Caco-2 (cell line): ENCODE measurements around the gene TMEM80. TPM values are rescaled to one million over a fixed set of nuclear protein-coding genes. Genes with fewer than 3 reads are reported as not detected.
"Not testable (repeated sequence)": the region's sequence is repeated elsewhere in the genome, so short reads cannot be mapped to it uniquely, and the experiment has no call there.

Source experiments
- Bru-seq: library from RNA; stranded (reverse); fragments of 400-500 nt; gene quantifications from one replicate; lab custom pipeline; 2021; lab: Mats Ljungman, UMichigan
- BruChase-seq, 2 experiments: library from RNA; stranded (reverse); fragments of 400-500 nt; gene quantifications; one replicate each; lab custom pipeline; 2021; lab: Mats Ljungman, UMichigan
- BruUV-seq: library from RNA; stranded (reverse); fragments of 400-500 nt; replicated peaks from 2 replicates; lab custom pipeline; 2021; lab: Mats Ljungman, UMichigan
- CTCF ChIA-PET: fragments of 300-600 bp; sonication (Branson Sonifier 250); formaldehyde crosslinking; loops from one replicate; lab custom pipeline; 2022; ENCODE audit warnings: antibody characterized with exemption; lab: Charles Lee
- POLR2A ChIA-PET: fragments of 300-600 bp; sonication (Branson Sonifier 250); formaldehyde crosslinking; loops from one replicate; lab custom pipeline; 2022; ENCODE audit warnings: antibody characterized with exemption; lab: Charles Lee
- DNase-seq, 2 experiments: peaks; one replicate each; pipeline versions ENCODE4 v3.0.0 to v3.0.0-alpha.2; 2020 to 2022
- H3K27me3 ChIP-seq: replicated peaks from 2 replicates; pipeline ENCODE4 v1.6.0; 2011; ENCODE audit warnings: low read length; ENCODE audit not compliant: control insufficient read depth, insufficient read depth
- H3K36me3 ChIP-seq: 2 replicates; pipeline ENCODE4 v1.5.1; 2011; ENCODE audit warnings: low read length; ENCODE audit not compliant: control insufficient read depth, insufficient read depth
- H3K4me1 ChIP-seq: fragments of 250-450 bp; sonication (Bioruptor Pico); 2 replicates; pipeline ENCODE4 v1.5.1; 2020; ENCODE audit warnings: mild to moderate bottlenecking
- H3K4me3 ChIP-seq: 2 replicates; pipeline ENCODE4 v1.5.1; 2011; ENCODE audit warnings: low read depth, mild to moderate bottlenecking, control low read depth, low read length
- H3K9me3 ChIP-seq: fragments of 250-450 bp; sonication (Bioruptor Pico); 2 replicates; pipeline ENCODE4 v1.5.1; 2020; ENCODE audit warnings: mild to moderate bottlenecking, moderate library complexity
- H3K27ac Mint-ChIP-seq: one replicate; pipeline ENCODE4 v1.8.0; 2022; ENCODE audit warnings: mixed read lengths; ENCODE audit not compliant: unreplicated experiment
- H3K27me3 Mint-ChIP-seq: one replicate; pipeline ENCODE4 v1.8.0; 2022; ENCODE audit warnings: mixed read lengths; ENCODE audit not compliant: insufficient read depth, unreplicated experiment
- H3K36me3 Mint-ChIP-seq: one replicate; pipeline ENCODE4 v1.8.0; 2022; ENCODE audit warnings: mild to moderate bottlenecking, mixed read lengths; ENCODE audit not compliant: insufficient read depth, unreplicated experiment
- H3K4me1 Mint-ChIP-seq: one replicate; pipeline ENCODE4 v1.8.0; 2022; ENCODE audit warnings: low read depth, mixed read lengths; ENCODE audit not compliant: unreplicated experiment
- H3K4me3 Mint-ChIP-seq: one replicate; pipeline ENCODE4 v1.8.0; 2022; ENCODE audit warnings: mild to moderate bottlenecking, moderate library complexity, mixed read lengths; ENCODE audit not compliant: unreplicated experiment
- H3K9me3 Mint-ChIP-seq: one replicate; pipeline ENCODE4 v1.8.0; 2022; ENCODE audit warnings: mixed read lengths; ENCODE audit not compliant: unreplicated experiment
- CTCF ChIP-seq, 2 experiments: fragments of 200-600 bp in 1 of 2; IDR thresholded peaks; 1 replicate in 1 of 2; 2 replicates in 1 of 2; pipeline versions ENCODE4 v1.5.1 to v1.8.0; 2011 to 2022; ENCODE audit warnings: antibody characterized with exemption in 1 of 2, control low read depth in 1 of 2, inconsistent platforms in 1 of 2, low read depth in 1 of 2, low read length in 1 of 2, mild to moderate bottlenecking in 1 of 2, moderate library complexity in 1 of 2; ENCODE audit not compliant: insufficient read depth in 1 of 2, severe bottlenecking in 1 of 2, unreplicated experiment in 1 of 2
- intact Hi-C: fragments of 100-400 bp; cut with micrococcal nuclease; formaldehyde crosslinking; loops from one replicate; pipeline ENCODE4 v1.10.0; 2022; ENCODE audit not compliant: unreplicated experiment
- long read RNA-seq: library from polyadenylated mRNA; stranded (forward); transcript quantifications from one replicate; pipeline ENCODE4 v2.0.0, GENCODE V29; 2022
- total RNA-seq: library from RNA; stranded (reverse); gene quantifications from 2 replicates; pipeline ENCODE4 v1.2.3, GENCODE V29; 2022

TMEM80 gene
- total RNA-seq: 70.3 and 74.7 TPM in 2 replicates
- percentile 88 among the genes with signal in this experiment for Bru-seq, nascent RNA
- BruChase-seq, experiment 1, labeled RNA remaining after a 2-hour chase: percentile 89 among the genes with signal in this experiment
- BruChase-seq, experiment 2, labeled RNA remaining after a 6-hour chase: percentile 92 among the genes with signal in this experiment
- long read RNA-seq, partial matches to known transcripts: 26 of 48 reads
- long read RNA-seq, other reads (novel, unspliced or antisense): 20 of 48 reads

GRCh38 chr11:695538-696248 is at the start of gene TMEM80:
TMEM80 (plus strand) TSS chr11:695816; CDS start chr11:695828, 12 bp downstream.
- peak within 1 kb of the TSS; percentile 86 for H3K4me3 Mint-ChIP-seq
- Histone ChIP-seq H3K9me3 (no peaks in the 10 kb centered on the region), H3K36me3 (peaks cover 3% of the 10 kb centered on the region; the same call in 1 of the 2 replicates), H3K4me3 (peak within 1 kb of the TSS; percentile 97), H3K27me3 (no peaks in the 10 kb centered on the region), H3K4me1 (peaks cover 10% of the 10 kb centered on the region)
- TF ChIP-seq CTCF (IDR thresholded peaks at IDR 0.05; ENCODE audit: insufficient read depth in 1 of 2, low read depth in 1 of 2, low read length in 1 of 2, severe bottlenecking in 1 of 2, unreplicated experiment in 1 of 2): no peak
- peak within 1 kb of the TSS; percentile 97 for H3K27ac Mint-ChIP-seq
- peaks cover 15% of the 10 kb centered on the region for H3K4me1 Mint-ChIP-seq
- peaks cover 66% of the 10 kb centered on the region for H3K36me3 Mint-ChIP-seq
- intact Hi-C loops: loop anchor here (1.0 to 10.0 kb wide), 2 partner anchors 28 to 131 kb away; partner anchors contain the start of genes LMNTD2 and RASSF7
- BruUV-seq: no TSS peak
- DNase-seq: peak; percentile 98 to 99
- ChIA-PET CTCF (interaction anchor here (0.6 to 2.6 kb wide), 13 partner anchors 9 to 157 kb away, joined by 3 to 10 read pairs (median 4); no protein-coding TSS in a partner anchor), POLR2A (interaction anchor here (0.5 to 2.5 kb wide), 10 partner anchors 10 to 159 kb away, joined by 3 to 32 read pairs (median 3); partner anchors contain the start of genes EPS8L2, PHRF1, RPLP2 and TALDO1)
- H3K27me3 Mint-ChIP-seq: no peaks in the 10 kb centered on the region
- H3K9me3 Mint-ChIP-seq: no peaks in the 10 kb centered on the region

GRCh38 chr11:646214-646613 is 49.4 kb upstream of the TMEM80 start:
- H3K4me1 ChIP-seq: no peaks in the 10 kb centered on the region
- H3K36me3 ChIP-seq: no peaks in the 10 kb centered on the region; the same call in 1 of the 2 replicates
- H3K9me3 ChIP-seq: no peaks in the 10 kb centered on the region
- no peaks in the 10 kb centered on the region for H3K9me3 Mint-ChIP-seq
- H3K27ac Mint-ChIP-seq: no peak overlapping the region
- no TSS peak for BruUV-seq
- no peak overlapping the region for H3K4me3 Mint-ChIP-seq
- DNase-seq: no peak
- H3K27me3 Mint-ChIP-seq: no peaks in the 10 kb centered on the region
- CTCF ChIA-PET: interaction anchor here (0.6 kb wide), 2 partner anchors 83 to 1463 kb away, joined by 3 to 4 read pairs; no protein-coding TSS in a partner anchor
- no peak for TF ChIP-seq CTCF (IDR thresholded peaks at IDR 0.05; ENCODE audit: insufficient read depth in 1 of 2, low read depth in 1 of 2, low read length in 1 of 2, severe bottlenecking in 1 of 2, unreplicated experiment in 1 of 2)
- peaks cover 67% of the 10 kb centered on the region for H3K36me3 Mint-ChIP-seq
- intact Hi-C loops: no loop called here
- no peaks in the 10 kb centered on the region for H3K27me3 ChIP-seq
- H3K4me1 Mint-ChIP-seq: no peaks in the 10 kb centered on the region
- no peak overlapping the region for H3K4me3 ChIP-seq
- POLR2A ChIA-PET: no interaction called here

GRCh38 chr11:647672-648158 is 47.9 kb upstream of the TMEM80 start:
- H3K9me3 ChIP-seq, H3K4me1 ChIP-seq, H3K36me3 ChIP-seq, POLR2A ChIA-PET, H3K27me3 ChIP-seq, H3K27ac Mint-ChIP-seq, H3K4me3 Mint-ChIP-seq, H3K9me3 Mint-ChIP-seq, H3K4me1 Mint-ChIP-seq, H3K27me3 Mint-ChIP-seq, DNase-seq, BruUV-seq, intact Hi-C loops, H3K4me3 ChIP-seq, CTCF ChIA-PET: not testable (repeated sequence)
- peaks cover 65% of the 10 kb centered on the region for H3K36me3 Mint-ChIP-seq
